K562 (cell line): ENCODE data around the gene COPS6. TPM values are rescaled to one million over a fixed set of nuclear protein-coding genes. Genes with fewer than 3 reads are reported as not detected.

Source experiments
- ATAC-seq: fragments of 200-7000 bp; cut with Tn5 transposase; 3 replicates; pipeline ENCODE4 v1.9.1; 2020; ENCODE audit warnings: moderate library complexity
- BruUV-seq: library from RNA; stranded (reverse); fragments of 400-500 nt; replicated peaks from 2 replicates; lab custom pipeline; 2021; lab: Mats Ljungman, UMichigan
- CTCF ChIA-PET: fragments of 300-600 bp; formaldehyde crosslinking; extraction: SDS; loops from one replicate; lab custom pipeline; 2021; ENCODE audit warnings: low intra/inter-chr PET ratio; lab: Yijun Ruan, JAX
- POLR2A ChIA-PET: fragments of 300-600, 350-650 bp; sonication (Branson Sonifier 250); formaldehyde crosslinking; extraction: SDS; loops from one replicate; lab custom pipeline; 2021; ENCODE audit warnings: antibody characterized with exemption, inconsistent platforms; lab: Yijun Ruan, JAX
- DNase-seq, 4 experiments: peaks; one replicate each; pipeline versions ENCODE4 v3.0.0 to v3.0.0-alpha.2; 2011 to 2018; ENCODE audit warnings: low spot score in 3 of 4, mixed read lengths in 3 of 4; ENCODE audit errors: extremely low read depth in 1 of 4
- FAIRE-seq: peaks from 2 replicates; lab custom pipeline; 2011; peaks lifted over from hg19 to GRCh38; lab: Jason Lieb, UNC
- H2AFZ ChIP-seq: 2 replicates; pipeline ENCODE4 v1.6.0; 2011; ENCODE audit warnings: low read depth, low read length, control low read depth, inconsistent platforms
- H3K27ac ChIP-seq: fragments of 200-600 bp; 3 replicates; pipeline ENCODE4 v1.8.0; 2011; ENCODE audit warnings: low read depth, mild to moderate bottlenecking, control low read depth, inconsistent platforms, low read length, moderate library complexity, mixed read lengths; ENCODE audit errors: extremely low read depth
- H3K27me3 ChIP-seq, 2 experiments: fragments of 300-600 bp in 1 of 2; 2 replicates in 1 of 2; 3 replicates in 1 of 2; pipeline versions ENCODE4 v1.6.0 to v1.8.0; 2011; ENCODE audit warnings: inconsistent platforms in 2 of 2, low read length in 2 of 2, mild to moderate bottlenecking in 1 of 2, mixed read lengths in 1 of 2, moderate library complexity in 1 of 2; ENCODE audit not compliant: control insufficient read depth in 2 of 2, insufficient read depth in 2 of 2
- H3K36me3 ChIP-seq: fragments of 300-600 bp; 3 replicates; pipeline ENCODE4 v1.8.0; 2011; ENCODE audit warnings: mild to moderate bottlenecking, low read length, inconsistent platforms; ENCODE audit not compliant: control insufficient read depth, insufficient read depth
- H3K4me1 ChIP-seq, 2 experiments: fragments of 200-600 bp in 1 of 2; replicated peaks in 1 of 2; 2 replicates in 1 of 2; 3 replicates in 1 of 2; pipeline versions ENCODE4 v1.5.1 to v1.8.0; 2011; ENCODE audit warnings: inconsistent platforms in 2 of 2, low read length in 2 of 2, mild to moderate bottlenecking in 1 of 2, mixed read lengths in 1 of 2, moderate library complexity in 1 of 2; ENCODE audit not compliant: control insufficient read depth in 2 of 2, insufficient read depth in 2 of 2
- H3K4me2 ChIP-seq: 2 replicates; pipeline ENCODE4 v1.6.1; 2011; ENCODE audit warnings: low read length, control low read depth, inconsistent platforms, mixed read lengths; ENCODE audit not compliant: insufficient read depth
- H3K4me3 ChIP-seq: fragments of 200-600 bp; sonication (generic), shearing (Covaris generic); 2 replicates; pipeline ENCODE4 v1.5.1; 2016; ENCODE audit warnings: control low read depth, inconsistent platforms
- H3K79me2 ChIP-seq: fragments of 200-600 bp; 3 replicates; pipeline ENCODE4 v1.8.0; 2011; ENCODE audit warnings: low read length, inconsistent platforms; ENCODE audit not compliant: control insufficient read depth, insufficient read depth
- H3K9ac ChIP-seq, 2 experiments: 2 replicates each; pipeline versions ENCODE4 v1.6.0 to v1.6.1; 2011; ENCODE audit warnings: low read depth in 2 of 2, low read length in 2 of 2, control low read depth in 1 of 2, inconsistent platforms in 1 of 2, mild to moderate bottlenecking in 1 of 2, mixed read lengths in 1 of 2; ENCODE audit not compliant: insufficient read depth in 1 of 2
- H3K9me1 ChIP-seq: one replicate; pipeline ENCODE4 v1.6.0; 2011; ENCODE audit warnings: inconsistent platforms, mild to moderate bottlenecking, low read length, moderate library complexity; ENCODE audit not compliant: control insufficient read depth, insufficient read depth
- H3K9me3 ChIP-seq: replicated peaks from 2 replicates; pipeline ENCODE4 v1.5.1; 2011; ENCODE audit warnings: low read depth, low read length, inconsistent platforms; ENCODE audit not compliant: control insufficient read depth, insufficient read depth
- H4K20me1 ChIP-seq: replicated peaks from 2 replicates; pipeline ENCODE4 v1.6.1; 2011; ENCODE audit warnings: low read length, inconsistent platforms, mixed read lengths; ENCODE audit not compliant: control insufficient read depth, insufficient read depth
- E2F6 ChIP-seq, 2 experiments: IDR thresholded peaks; 2 replicates each; pipeline ENCODE4 v1.6.1; 2011; ENCODE audit warnings: borderline replicate concordance in 1 of 2, control low read depth in 1 of 2, low read depth in 1 of 2, low read length in 1 of 2, mild to moderate bottlenecking in 1 of 2, mixed read lengths in 1 of 2, moderate library complexity in 1 of 2; ENCODE audit not compliant: insufficient read depth in 1 of 2, insufficient read length in 1 of 2, poor library complexity in 1 of 2, severe bottlenecking in 1 of 2; ENCODE audit errors: extremely low read depth in 1 of 2
- FOS ChIP-seq: IDR thresholded peaks from 3 replicates; pipeline ENCODE4 v1.6.1; 2011; ENCODE audit not compliant: insufficient read length; ENCODE audit errors: extremely low read depth
- FOXK2 ChIP-seq, 2 experiments: fragments of 450-650 bp; IDR thresholded peaks in 1 of 2; conservative IDR thresholded peaks in 1 of 2; 2 replicates each; pipeline ENCODE4 v1.6.1; 2016; ENCODE audit warnings: low read depth in 2 of 2, mild to moderate bottlenecking in 1 of 2
- HIVEP1 ChIP-seq: fragments of 250-450 bp; sonication (Bioruptor Pico); IDR thresholded peaks from 2 replicates; pipeline ENCODE4 v1.4.0; 2020; ENCODE audit warnings: mild to moderate bottlenecking
- PATZ1 ChIP-seq: fragments of 250-450 bp; sonication (Bioruptor Pico); IDR thresholded peaks from 2 replicates; pipeline ENCODE4 v1.5.0; 2020; ENCODE audit warnings: mild to moderate bottlenecking, borderline replicate concordance
- POLR2A ChIP-seq: fragments of 450-650 bp; conservative IDR thresholded peaks from 2 replicates; pipeline ENCODE4 v1.6.1; 2016
- RAD21 ChIP-seq, 2 experiments: fragments of 250-450 bp in 1 of 2; fragments of 450-650 bp in 1 of 2; sonication (Bioruptor Pico) in 1 of 2; formaldehyde crosslinking in 1 of 2; IDR thresholded peaks in 1 of 2; conservative IDR thresholded peaks in 1 of 2; 2 replicates each; pipeline versions ENCODE4 v1.4.0 to v1.8.0; 2020 to 2022; ENCODE audit warnings: mild to moderate bottlenecking in 2 of 2, moderate library complexity in 1 of 2
- RFX5 ChIP-seq: IDR thresholded peaks from 2 replicates; pipeline ENCODE4 v1.6.1; 2011; ENCODE audit warnings: low read depth, mild to moderate bottlenecking, improper control_type of control experiment, low read length
- SETDB1 ChIP-seq: IDR thresholded peaks from one replicate; pipeline ENCODE4 v1.6.1; 2012; ENCODE audit warnings: low read length, control low read depth, inconsistent platforms
- SOX6 ChIP-seq: fragments of 450-650 bp; IDR thresholded peaks from 2 replicates; pipeline ENCODE4 v1.6.1; 2014; ENCODE audit warnings: mild to moderate bottlenecking
- SUPT5H ChIP-seq: fragments of 450-650 bp; IDR thresholded peaks from 2 replicates; pipeline ENCODE4 v1.6.1; 2016
- ZFPM2 ChIP-seq: fragments of 250-450 bp; sonication (Bioruptor Pico); IDR thresholded peaks from 2 replicates; pipeline ENCODE4 v1.5.1; 2022; ENCODE audit warnings: mild to moderate bottlenecking
- WGBS: fragments of 100-300 bp; shearing (Covaris generic); methylation state at CpG from one replicate; pipeline ENCODE4 v1.1.6; 2016; ENCODE audit warnings: low coverage, mixed read lengths; ENCODE audit not compliant: insufficient coverage; ENCODE audit errors: missing lambda C conversion rate; 5-methylcytosine and 5-hydroxymethylcytosine counted together
- in situ Hi-C: fragments of 300-500 bp; cut with MboI; formaldehyde crosslinking; loops from 4 replicates; pipeline ENCODE4 v1.15.0; 2018; ENCODE audit warnings: inconsistent platforms, mixed read lengths
- intact Hi-C: fragments of 100-400 bp; cut with micrococcal nuclease; formaldehyde crosslinking; loops from 2 replicates; pipeline ENCODE4 v1.14.2; 2022
- polyA plus RNA-seq, 8 experiments: library from polyadenylated mRNA; depleted of rRNA in 4 of 8; stranded (reverse) in 5 of 8; unstranded in 3 of 8; fragments of >200 nt; fragmentation: Nextera tagmentation in 2 of 8; fragmentation: Illumina TruSeq in 1 of 8; extraction: Ambion mirVana in 2 of 8; extraction: Trizol in 1 of 8; gene quantifications; 2 replicates each; pipeline versions ENCODE4 v1.2.1 to v1.2.3, GENCODE V29; 2011 to 2014; ENCODE audit warnings: inconsistent platforms in 1 of 8, missing spikeins in 1 of 8
- total RNA-seq, 7 experiments: library from RNA; depleted of rRNA in 6 of 7; stranded (reverse); fragments of >200 nt in 6 of 7; fragmentation: Illumina TruSeq in 2 of 7; extraction: Trizol in 2 of 7; gene quantifications; 2 replicates each; pipeline versions ENCODE4 v1.2.1 to v1.2.3, GENCODE V29; 2011 to 2021; ENCODE audit warnings: low replicate concordance in 1 of 7

Gene COPS6
- total and polyA plus RNA-seq, 9 of the 15 experiments (the other 6 are each of a cell fraction or from before 2014, with no cell fraction given): 63.0 to 331 (median 168) TPM

- H3K4me3 ChIP-seq: no peak overlapping the region
- 86% methylated on average over 7 of the region's 7 CpGs for WGBS
- peaks cover 21% of the 10 kb centered on the region for H3K9me3 ChIP-seq
- H3K4me1 ChIP-seq: peaks cover 5 to 15% of the 10 kb centered on the region in 2 experiments; a peak in 3 of 5 replicates
- FAIRE-seq (no peak), ATAC-seq (no peak), DNase-seq (no peak)
- in situ Hi-C loops (no loop called here), intact Hi-C loops (no loop called here)
- no peak for TF ChIP-seq RAD21 (CRISPR knock-in tag; conservative IDR thresholded peaks at IDR 0.05 in 1 of 2, IDR thresholded peaks at IDR 0.05 in 1 of 2)
- TF ChIP-seq HIVEP1: no peak
- 0 out of 2 replicates have a peak, but pooled peaks have one; percentile 17 for TF ChIP-seq POLR2A
- TF ChIP-seq ZFPM2 (CRISPR knock-in tag): no peak
- TF ChIP-seq SUPT5H: no peak
- no peak for TF ChIP-seq FOXK2 (conservative IDR thresholded peaks at IDR 0.05 in 1 of 2, IDR thresholded peaks at IDR 0.05 in 1 of 2; ENCODE audit: low read depth in 2 of 2)
- peaks cover 52% of the 10 kb centered on the region for H3K36me3 ChIP-seq
- no peak overlapping the region for H3K9ac ChIP-seq
- H3K4me2 ChIP-seq: no peak overlapping the region
- POLR2A ChIA-PET: interaction anchor here (0.6 to 1.5 kb wide), 9 partner anchors 9 to 464 kb away, joined by 3 to 7 read pairs (median 4); partner anchors contain the start of gene ZKSCAN1
- no peak overlapping the region for H3K27ac ChIP-seq
- no peaks in the 10 kb centered on the region for H3K9me1 ChIP-seq
- H3K79me2 ChIP-seq: no peaks in the 10 kb centered on the region
- no TSS peak for BruUV-seq
- H2AFZ ChIP-seq: no peak overlapping the region
- CTCF ChIA-PET: no interaction called here
- no peaks in the 10 kb centered on the region for H3K27me3 ChIP-seq
- H4K20me1 ChIP-seq: no peaks in the 10 kb centered on the region
Measured at GRCh38 chr7:100066953-100067352, 21.8 kb upstream of the COPS6 start.

GRCh38 chr7:100069991-100070390 is 18.8 kb upstream of the COPS6 start:
- peaks cover 0 to 5% of the 10 kb centered on the region in 2 experiments; a peak in 2 of 5 replicates for H3K4me1 ChIP-seq
- FAIRE-seq: no peak
- intact Hi-C loops: no loop called here
- DNase-seq: no peak
- no peak overlapping the region for H2AFZ ChIP-seq
- H3K27me3 ChIP-seq: no peaks in the 10 kb centered on the region
- 0 out of 2 replicates have a peak, but pooled peaks have one; percentile 57 for TF ChIP-seq POLR2A
- TF ChIP-seq SETDB1: no peak
- TF ChIP-seq SUPT5H: peak; percentile 64; the same call in 1 of the 2 replicates
- no peak for TF ChIP-seq FOS
- TF ChIP-seq E2F6 (IDR thresholded peaks at IDR 0.05; ENCODE audit: borderline replicate concordance in 1 of 2, extremely low read depth in 1 of 2, insufficient read depth in 1 of 2, insufficient read length in 1 of 2, low read depth in 1 of 2, low read length in 1 of 2, poor library complexity in 1 of 2, severe bottlenecking in 1 of 2): peak in 1 of 2 experiments; percentile 9
- no peak for TF ChIP-seq PATZ1 (CRISPR knock-in tag)
- TF ChIP-seq RFX5: no peak
- TF ChIP-seq SOX6: 0 out of 2 replicates have a peak, but pooled peaks have one; percentile 22
- TF ChIP-seq, all 486 proteins: peak for 4
- ATAC-seq: no peak
- CTCF ChIA-PET: no interaction called here
- H3K27ac ChIP-seq: no peak overlapping the region
- H3K9me3 ChIP-seq: peaks cover 44% of the 10 kb centered on the region
- no peak overlapping the region for H3K4me3 ChIP-seq
- peaks cover 62% of the 10 kb centered on the region for H3K36me3 ChIP-seq
- H4K20me1 ChIP-seq: no peaks in the 10 kb centered on the region
- no peaks in the 10 kb centered on the region for H3K9me1 ChIP-seq
- BruUV-seq: no TSS peak
- 100% methylated on average over 5 of the region's 5 CpGs for WGBS
- no peaks in the 10 kb centered on the region for H3K79me2 ChIP-seq
- POLR2A ChIA-PET: interaction anchor here (1.5 to 2.4 kb wide), 2 partner anchors 10 to 15 kb away, joined by 4 to 8 read pairs; no protein-coding TSS in a partner anchor
- H3K4me2 ChIP-seq: no peak overlapping the region
- no peak overlapping the region for H3K9ac ChIP-seq
- in situ Hi-C loops: no loop called here
